Neural cell (in vitro differentiated cells): Measurements from ENCODE around the gene SERTAD1. TPM values are rescaled to one million over a fixed set of nuclear protein-coding genes. Genes with fewer than 3 reads are reported as not detected.
"Not testable (repeated sequence)": the region's sequence is repeated elsewhere in the genome, so short reads cannot be mapped to it uniquely, and the experiment has no call there.

Experiments used
- H2AFZ ChIP-seq: fragments of 200-600, 300-800 bp; sonication (generic), shearing (Covaris generic); 2 replicates; pipeline ENCODE4 v1.6.0; 2014; ENCODE audit warnings: low read depth, mild to moderate bottlenecking, antibody characterized with exemption, low read length, moderate library complexity
- H3F3A ChIP-seq: fragments of 200-600 bp; shearing (Covaris generic); 2 replicates; pipeline ENCODE4 v1.6.1; 2016; ENCODE audit warnings: mild to moderate bottlenecking, moderate library complexity, mixed read lengths, antibody characterized with exemption, low read length; ENCODE audit not compliant: insufficient read depth, poor library complexity, severe bottlenecking
- H3K27ac ChIP-seq: fragments of 200-600, 300-800 bp; sonication (generic), shearing (Covaris generic); 2 replicates; pipeline ENCODE4 v1.5.1; 2014; ENCODE audit warnings: mild to moderate bottlenecking, low read length, moderate library complexity
- H3K27me3 ChIP-seq: fragments of 300-800, 200-600 bp; sonication (generic), shearing (Covaris generic); 2 replicates; pipeline ENCODE4 v1.6.0; 2014; ENCODE audit warnings: mild to moderate bottlenecking, low read depth, low read length, moderate library complexity; ENCODE audit not compliant: insufficient read depth
- H3K36me3 ChIP-seq: fragments of 300-800, 200-600 bp; sonication (generic), shearing (Covaris generic); 2 replicates; pipeline ENCODE4 v1.5.1; 2014; ENCODE audit warnings: mild to moderate bottlenecking, antibody characterized with exemption, low read length, moderate library complexity; ENCODE audit not compliant: insufficient read depth
- H3K4me2 ChIP-seq: fragments of 300-800, 200-600 bp; sonication (generic), shearing (Covaris generic); 2 replicates; pipeline ENCODE4 v1.6.0; 2014; ENCODE audit warnings: mild to moderate bottlenecking, low read length
- H3K4me3 ChIP-seq: fragments of 300-800, 200-600 bp; sonication (generic), shearing (Covaris generic); 2 replicates; pipeline ENCODE4 v1.5.1; 2014; ENCODE audit warnings: mild to moderate bottlenecking, low read length, moderate library complexity
- H3K79me2 ChIP-seq: fragments of 200-600 bp; shearing (Covaris generic); replicated peaks from 2 replicates; pipeline ENCODE4 v1.6.0; 2014; ENCODE audit warnings: mild to moderate bottlenecking, low read length, moderate library complexity; ENCODE audit not compliant: insufficient read depth
- H3K9ac ChIP-seq: fragments of 300-800, 200-600 bp; sonication (generic), shearing (Covaris generic); 2 replicates; pipeline ENCODE4 v1.6.1; 2016; ENCODE audit warnings: mild to moderate bottlenecking, low read length, mixed read lengths
- H3K9me2 ChIP-seq: fragments of 200-600 bp; shearing (Covaris generic); 2 replicates; pipeline ENCODE4 v1.6.1; 2016; ENCODE audit warnings: mild to moderate bottlenecking, low read length, mixed read lengths; ENCODE audit not compliant: insufficient read depth
- H3K9me3 ChIP-seq: fragments of 200-600, 300-800 bp; sonication (generic), shearing (Covaris generic); 2 replicates; pipeline ENCODE4 v1.6.1; 2016; ENCODE audit warnings: mild to moderate bottlenecking, mixed run types, low read length, moderate library complexity, mixed read lengths
- H4K20me1 ChIP-seq: fragments of 200-600 bp; shearing (Covaris generic); 2 replicates; pipeline ENCODE4 v1.6.1; 2016; ENCODE audit warnings: mild to moderate bottlenecking, mixed run types; ENCODE audit not compliant: insufficient read depth
- CTCF ChIP-seq: fragments of 450-650 bp; IDR thresholded peaks from 2 replicates; pipeline ENCODE4 v1.5.1; 2014; ENCODE audit warnings: antibody characterized with exemption, mild to moderate bottlenecking, moderate library complexity; ENCODE audit not compliant: poor library complexity, severe bottlenecking
- EP300 ChIP-seq: fragments of 450-650 bp; conservative IDR thresholded peaks from 2 replicates; pipeline ENCODE4 v1.6.1; 2014; ENCODE audit warnings: antibody characterized with exemption, mild to moderate bottlenecking, moderate library complexity; ENCODE audit not compliant: poor library complexity, severe bottlenecking
- EZH2 ChIP-seq: fragments of 200-600, 300-800 bp; shearing (Covaris generic), sonication (generic); IDR thresholded peaks from 2 replicates; pipeline ENCODE4 v1.6.1; 2014; ENCODE audit warnings: antibody characterized with exemption, low read length, borderline replicate concordance, mild to moderate bottlenecking; ENCODE audit not compliant: insufficient read depth, poor library complexity, severe bottlenecking
- MXI1 ChIP-seq: fragments of 450-650 bp; conservative IDR thresholded peaks from 2 replicates; pipeline ENCODE4 v1.6.1; 2014; ENCODE audit warnings: antibody characterized with exemption, mild to moderate bottlenecking; ENCODE audit not compliant: poor library complexity, severe bottlenecking
- POLR2AphosphoS5 ChIP-seq: IDR thresholded peaks from 2 replicates; pipeline ENCODE4 v1.6.1; 2012
- RAD21 ChIP-seq: fragments of 450-650 bp; conservative IDR thresholded peaks from 2 replicates; pipeline ENCODE4 v1.6.1; 2014; ENCODE audit warnings: antibody characterized with exemption, mild to moderate bottlenecking, moderate library complexity
- SMC3 ChIP-seq: fragments of 450-650 bp; conservative IDR thresholded peaks from 2 replicates; pipeline ENCODE4 v1.6.1; 2014; ENCODE audit warnings: antibody characterized with exemption, mild to moderate bottlenecking, moderate library complexity; ENCODE audit not compliant: poor library complexity
- TAF1 ChIP-seq: IDR thresholded peaks from 2 replicates; pipeline ENCODE4 v1.6.1; 2012; ENCODE audit warnings: low read depth
- polyA plus RNA-seq: library from polyadenylated mRNA; depleted of rRNA; stranded (reverse); fragments of >200 nt; gene quantifications from 2 replicates; pipeline ENCODE4 v1.2.3, GENCODE V29; 2014
- TF ChIP-seq, protein P1 (sequence below): IDR thresholded peaks from 2 replicates; pipeline ENCODE4 v1.6.1; 2012; ENCODE audit warnings: borderline replicate concordance

The SERTAD1 gene
- polyA plus RNA-seq, 1 donor from 2014 or later = 3.3 TPM

DNA sequence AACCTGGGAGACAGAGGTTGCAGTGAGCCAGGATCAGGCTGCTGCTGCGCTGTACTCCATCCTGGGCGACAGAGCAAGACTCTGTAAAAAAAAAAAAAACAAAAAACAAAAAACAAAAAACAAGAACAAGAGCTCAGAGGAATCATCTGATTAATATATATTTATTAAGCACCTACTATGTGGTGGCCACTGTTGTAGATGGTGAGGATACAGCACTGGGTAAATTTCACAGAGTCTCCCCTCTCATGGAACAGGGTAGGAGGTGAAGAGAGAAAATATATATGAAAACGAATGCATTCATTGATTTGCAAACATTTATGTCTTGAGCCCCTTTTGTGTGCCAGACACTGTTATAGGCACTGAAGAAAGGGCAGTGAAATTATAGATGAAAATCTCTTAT lies 5.9 kb upstream of the SERTAD1 start:
- TF ChIP-seq RAD21 (no peak), SMC3 (no peak), POLR2AphosphoS5 (no peak), CTCF (no peak), TAF1 (no peak), EZH2 (no peak), EP300 (no peak), MXI1 (no peak)
- TF ChIP-seq, protein P1, sequence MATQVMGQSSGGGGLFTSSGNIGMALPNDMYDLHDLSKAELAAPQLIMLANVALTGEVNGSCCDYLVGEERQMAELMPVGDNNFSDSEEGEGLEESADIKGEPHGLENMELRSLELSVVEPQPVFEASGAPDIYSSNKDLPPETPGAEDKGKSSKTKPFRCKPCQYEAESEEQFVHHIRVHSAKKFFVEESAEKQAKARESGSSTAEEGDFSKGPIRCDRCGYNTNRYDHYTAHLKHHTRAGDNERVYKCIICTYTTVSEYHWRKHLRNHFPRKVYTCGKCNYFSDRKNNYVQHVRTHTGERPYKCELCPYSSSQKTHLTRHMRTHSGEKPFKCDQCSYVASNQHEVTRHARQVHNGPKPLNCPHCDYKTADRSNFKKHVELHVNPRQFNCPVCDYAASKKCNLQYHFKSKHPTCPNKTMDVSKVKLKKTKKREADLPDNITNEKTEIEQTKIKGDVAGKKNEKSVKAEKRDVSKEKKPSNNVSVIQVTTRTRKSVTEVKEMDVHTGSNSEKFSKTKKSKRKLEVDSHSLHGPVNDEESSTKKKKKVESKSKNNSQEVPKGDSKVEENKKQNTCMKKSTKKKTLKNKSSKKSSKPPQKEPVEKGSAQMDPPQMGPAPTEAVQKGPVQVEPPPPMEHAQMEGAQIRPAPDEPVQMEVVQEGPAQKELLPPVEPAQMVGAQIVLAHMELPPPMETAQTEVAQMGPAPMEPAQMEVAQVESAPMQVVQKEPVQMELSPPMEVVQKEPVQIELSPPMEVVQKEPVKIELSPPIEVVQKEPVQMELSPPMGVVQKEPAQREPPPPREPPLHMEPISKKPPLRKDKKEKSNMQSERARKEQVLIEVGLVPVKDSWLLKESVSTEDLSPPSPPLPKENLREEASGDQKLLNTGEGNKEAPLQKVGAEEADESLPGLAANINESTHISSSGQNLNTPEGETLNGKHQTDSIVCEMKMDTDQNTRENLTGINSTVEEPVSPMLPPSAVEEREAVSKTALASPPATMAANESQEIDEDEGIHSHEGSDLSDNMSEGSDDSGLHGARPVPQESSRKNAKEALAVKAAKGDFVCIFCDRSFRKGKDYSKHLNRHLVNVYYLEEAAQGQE = no peak
- Histone ChIP-seq H3K79me2 (no peaks in the 10 kb centered on the region), H3K36me3 (no peaks in the 10 kb centered on the region), H3K27me3 (no peaks in the 10 kb centered on the region), H2AFZ (no peak overlapping the region), H3F3A (no peaks in the 10 kb centered on the region), H3K27ac (no peak overlapping the region), H3K9me3 (no peaks in the 10 kb centered on the region), H3K9ac (no peak overlapping the region), H3K4me2 (no peak overlapping the region), H4K20me1 (no peaks in the 10 kb centered on the region), H3K9me2 (no peaks in the 10 kb centered on the region), H3K4me3 (no peak overlapping the region)

GRCh38 chr19:40430242-40430641 lies 4.5 kb upstream of the SERTAD1 start:
- H3K4me2 ChIP-seq, H3K9me3 ChIP-seq, H3K79me2 ChIP-seq, H3K27me3 ChIP-seq, H2AFZ ChIP-seq, H3K4me3 ChIP-seq, H3K9me2 ChIP-seq, H3K36me3 ChIP-seq, H3K27ac ChIP-seq, H3K9ac ChIP-seq, H4K20me1 ChIP-seq, H3F3A ChIP-seq: not testable (repeated sequence)

DNA sequence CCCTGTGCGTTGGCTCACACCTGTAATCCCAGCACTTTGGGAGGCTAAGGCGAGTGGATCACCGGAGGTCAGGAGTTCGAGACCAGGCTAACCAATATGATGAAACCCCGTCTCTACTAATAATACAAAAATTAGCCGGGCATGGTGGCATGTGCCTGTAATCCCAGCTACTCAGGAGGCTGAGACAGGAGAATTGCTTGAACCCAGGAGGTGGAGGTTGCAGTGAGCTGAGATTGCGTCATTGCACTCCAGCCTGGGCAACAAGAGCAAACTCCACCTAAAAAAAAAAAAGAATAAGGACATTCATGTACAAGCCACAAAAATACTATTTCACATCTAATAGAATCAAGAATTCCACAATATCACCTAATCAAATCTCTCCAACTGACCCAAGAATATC lies 2.4 kb upstream of the SERTAD1 start:
- H3K27me3 ChIP-seq, H3K9ac ChIP-seq, H3K9me2 ChIP-seq, H4K20me1 ChIP-seq, H3K4me2 ChIP-seq, H3K79me2 ChIP-seq, H3K9me3 ChIP-seq, H3K27ac ChIP-seq, H2AFZ ChIP-seq, H3F3A ChIP-seq, H3K36me3 ChIP-seq, H3K4me3 ChIP-seq: not testable (repeated sequence)
